Smooth muscle cell of the brain vasculature (primary cell): ENCODE data around the gene CLASRP.

Experiments
- DNase-seq: peaks from one replicate; pipeline ENCODE4 v3.0.0-alpha.2; 2012; ENCODE audit warnings: low read depth, low spot score

CLASRP gene

DNA sequence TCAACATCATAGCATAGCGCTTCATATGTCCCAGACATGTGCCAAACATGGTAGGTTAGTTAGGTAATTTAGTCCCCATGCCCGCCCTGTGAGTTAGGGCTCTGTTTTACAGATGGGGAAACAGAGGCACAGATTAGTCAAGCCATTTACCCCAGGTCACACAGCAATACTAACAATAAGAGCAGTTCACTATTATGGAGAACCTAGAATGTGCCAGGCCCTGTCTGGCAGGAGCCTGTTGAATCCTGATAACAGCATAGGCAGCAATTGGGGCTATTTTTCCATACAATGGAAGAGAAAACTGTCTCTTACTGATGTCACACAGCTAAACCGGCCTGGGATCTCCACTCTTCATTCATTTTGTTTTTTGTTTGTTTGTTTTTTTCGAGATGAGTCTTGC, 47.6 kb downstream of the CLASRP start:
- no peak for DNase-seq

DNA sequence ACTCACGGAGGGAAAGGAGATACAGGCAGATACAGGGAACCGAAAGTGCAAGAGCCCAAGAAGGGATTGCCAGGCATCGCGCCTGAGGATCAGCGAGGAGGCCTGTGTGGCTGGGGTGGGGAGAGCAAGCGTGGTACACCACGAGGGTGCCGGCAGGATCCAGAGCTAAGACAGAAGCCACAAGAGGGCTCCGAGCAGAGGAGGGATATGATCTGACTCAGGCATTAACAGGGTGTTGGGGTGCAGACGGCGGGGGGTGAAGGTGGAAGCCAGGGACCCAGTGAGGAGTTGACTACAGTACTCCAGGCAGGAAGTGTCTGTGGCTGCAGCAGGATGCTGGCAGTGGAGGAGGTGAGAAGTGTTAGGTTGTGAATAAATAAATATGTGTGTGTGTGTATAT, 48.7 kb downstream of the CLASRP start:
- DNase-seq, result no peak

DNA sequence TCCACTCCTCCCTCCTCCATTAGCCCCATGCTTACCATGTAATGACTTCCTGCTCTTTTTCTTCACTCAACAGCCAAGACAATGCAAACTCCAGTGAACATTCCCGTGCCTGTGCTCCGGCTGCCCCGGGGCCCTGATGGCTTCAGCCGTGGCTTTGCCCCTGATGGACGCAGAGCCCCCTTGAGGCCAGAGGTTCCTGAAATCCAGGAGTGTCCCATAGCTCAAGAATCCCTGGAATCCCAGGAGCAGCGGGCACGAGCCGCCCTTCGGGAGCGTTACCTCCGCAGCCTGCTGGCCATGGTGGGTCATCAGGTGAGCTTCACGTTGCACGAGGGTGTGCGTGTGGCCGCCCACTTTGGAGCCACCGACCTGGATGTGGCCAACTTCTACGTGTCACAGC, 51.2 kb downstream of the CLASRP start:
- no peak for DNase-seq

DNA sequence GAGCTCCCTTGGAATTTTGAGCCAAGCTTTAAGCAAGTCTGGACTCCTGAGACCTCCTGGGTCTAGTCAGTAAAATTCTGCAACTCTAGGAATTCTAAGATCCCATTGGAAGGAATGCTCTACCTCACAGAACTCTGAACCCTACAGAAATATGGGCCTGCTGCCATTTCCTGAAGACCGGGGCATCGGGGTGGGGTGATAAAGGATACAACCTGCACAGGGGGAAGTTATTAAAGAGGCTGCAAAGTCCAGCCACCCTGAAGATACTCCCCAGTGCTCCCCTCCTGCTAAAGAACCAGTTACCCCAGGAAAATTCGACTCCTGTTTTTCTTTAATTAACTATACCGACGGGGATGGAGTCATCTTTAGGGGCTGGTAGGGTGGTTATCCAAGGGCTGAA, 51.8 kb downstream of the CLASRP start:
- no peak for DNase-seq

DNA sequence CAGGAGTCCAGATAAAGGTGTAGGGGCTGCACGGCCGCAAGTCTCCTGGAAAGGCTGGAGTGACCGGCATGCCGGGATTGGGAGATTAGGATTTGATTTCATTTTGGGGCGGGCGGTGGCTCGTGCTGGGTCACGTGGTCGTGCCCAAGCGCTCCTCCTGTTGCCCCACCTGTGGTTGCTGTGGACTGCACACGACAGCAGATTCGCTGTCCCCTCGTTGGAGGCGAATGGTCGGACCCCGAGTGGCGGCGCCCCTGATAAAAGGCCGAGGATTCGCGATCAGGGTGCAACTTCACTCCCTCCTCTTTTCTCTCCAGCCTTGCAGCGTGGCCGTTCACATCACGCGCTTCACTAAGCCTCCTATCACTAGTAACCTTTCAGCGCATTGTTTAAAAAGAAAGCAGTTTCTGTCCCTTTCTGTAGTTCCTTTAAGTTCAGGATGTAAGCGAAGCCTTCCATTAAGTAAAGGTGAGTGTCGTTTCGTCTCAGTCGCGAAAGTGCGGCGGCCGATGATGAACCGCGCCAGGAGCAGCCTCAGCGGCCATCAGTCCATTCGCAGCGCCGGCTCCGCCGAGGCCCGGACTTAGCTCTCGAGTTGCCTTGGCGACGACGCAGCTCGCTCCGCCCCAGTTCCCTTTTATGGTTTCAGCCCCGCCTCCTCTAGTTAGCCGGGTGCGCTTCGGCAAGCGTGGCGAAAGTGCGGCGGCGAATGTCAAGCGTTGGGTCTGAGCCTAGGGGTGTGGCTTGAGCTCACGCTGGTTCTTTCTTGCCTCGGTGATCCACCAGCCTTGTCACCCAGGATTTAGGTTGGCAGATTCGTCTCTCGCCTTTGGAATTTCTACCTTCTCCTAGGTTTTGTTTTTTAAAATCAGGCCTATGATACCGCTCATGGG, 52.4 kb downstream of the CLASRP start:
- DNase-seq, result peak; percentile 99

DNA sequence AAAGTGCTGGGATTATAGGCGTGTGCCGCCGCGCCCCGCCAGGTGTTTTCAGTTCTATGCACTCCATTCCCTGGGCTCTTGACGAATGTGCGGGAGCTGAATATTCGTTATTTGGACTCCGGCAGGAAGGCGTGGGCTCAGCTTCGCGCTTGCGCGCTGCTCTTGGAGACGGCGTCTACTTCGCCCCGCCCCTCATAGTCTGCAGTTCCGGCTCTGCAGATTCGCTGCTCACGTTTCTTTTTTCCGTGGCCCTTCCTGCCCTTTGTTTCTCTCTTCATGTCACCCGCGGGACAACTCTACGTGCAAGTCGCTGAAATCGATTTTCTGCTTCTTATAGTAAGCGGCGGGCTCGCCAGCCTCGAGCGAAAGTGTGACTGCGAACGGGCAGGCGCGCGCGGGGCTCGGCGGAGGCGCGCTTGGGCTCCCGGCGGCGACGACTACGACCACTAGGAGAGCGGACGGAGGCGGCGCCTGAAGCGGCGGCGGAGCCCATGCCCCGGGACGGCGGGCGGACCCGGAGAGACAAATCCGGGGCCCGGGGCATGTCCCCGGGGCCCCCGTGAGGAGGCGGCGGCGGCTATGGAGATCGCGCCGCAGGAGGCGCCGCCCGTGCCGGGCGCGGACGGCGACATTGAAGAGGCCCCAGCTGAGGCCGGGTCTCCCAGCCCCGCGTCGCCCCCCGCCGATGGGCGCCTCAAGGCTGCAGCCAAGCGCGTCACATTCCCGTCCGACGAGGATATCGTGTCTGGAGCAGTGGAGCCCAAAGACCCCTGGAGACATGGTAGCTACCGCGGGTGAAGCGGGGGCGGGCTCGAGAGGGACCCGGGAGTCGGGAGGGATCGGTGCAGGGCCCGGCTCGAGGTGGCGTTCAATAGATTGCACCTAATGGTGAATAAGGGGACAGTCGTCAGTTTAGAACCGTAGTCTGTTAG, 54.2 kb downstream of the CLASRP start, which contains the start of gene PPP1R37:
Gene PPP1R37 (plus strand): TSS at position 433 of the 932 bp plus-strand sequence. CDS start 147 bp downstream, at position 580.
- peak; percentile 96 for DNase-seq

DNA sequence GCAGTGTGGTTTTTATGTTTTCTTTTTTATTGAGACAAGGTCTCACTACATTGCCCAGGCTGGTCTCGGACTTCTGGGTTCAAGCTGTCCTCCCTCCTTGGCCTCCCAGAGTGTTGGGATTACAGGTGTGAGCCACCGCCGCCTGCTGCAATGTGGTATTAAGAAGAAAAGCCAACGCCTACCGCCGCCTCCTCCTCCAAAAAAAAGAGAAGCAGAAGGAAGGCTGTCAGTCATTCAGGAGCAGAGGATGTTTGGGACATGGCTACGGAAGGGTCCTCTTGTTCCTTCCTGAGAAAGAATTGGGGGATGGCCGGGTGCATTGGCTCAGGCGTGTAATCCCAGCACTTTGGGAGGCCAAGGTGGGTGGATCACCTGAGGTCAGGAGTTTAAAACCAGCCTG, 55.3 kb downstream of the CLASRP start:
- DNase-seq, result no peak

DNA sequence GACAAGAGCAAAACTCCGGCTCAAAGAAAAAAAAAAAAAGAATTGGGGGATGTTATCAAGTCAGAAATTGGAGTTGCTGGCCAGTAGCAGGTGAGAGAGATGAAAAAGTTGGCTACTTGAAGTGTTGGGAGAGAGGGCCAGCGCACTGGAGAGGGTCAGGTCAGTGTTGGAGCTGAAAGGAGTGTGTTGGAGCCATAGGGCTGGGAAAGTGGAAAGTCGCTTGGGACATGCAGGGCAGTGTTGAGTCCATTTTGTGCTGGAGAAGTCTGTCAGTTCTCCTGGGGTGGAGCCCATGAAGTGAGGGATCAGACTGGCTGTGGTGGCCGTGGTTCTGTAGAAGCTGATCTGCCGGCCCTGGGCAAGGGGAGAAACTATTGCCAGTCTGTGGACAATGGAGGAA, 55.9 kb downstream of the CLASRP start:
- DNase-seq, result no peak

DNA sequence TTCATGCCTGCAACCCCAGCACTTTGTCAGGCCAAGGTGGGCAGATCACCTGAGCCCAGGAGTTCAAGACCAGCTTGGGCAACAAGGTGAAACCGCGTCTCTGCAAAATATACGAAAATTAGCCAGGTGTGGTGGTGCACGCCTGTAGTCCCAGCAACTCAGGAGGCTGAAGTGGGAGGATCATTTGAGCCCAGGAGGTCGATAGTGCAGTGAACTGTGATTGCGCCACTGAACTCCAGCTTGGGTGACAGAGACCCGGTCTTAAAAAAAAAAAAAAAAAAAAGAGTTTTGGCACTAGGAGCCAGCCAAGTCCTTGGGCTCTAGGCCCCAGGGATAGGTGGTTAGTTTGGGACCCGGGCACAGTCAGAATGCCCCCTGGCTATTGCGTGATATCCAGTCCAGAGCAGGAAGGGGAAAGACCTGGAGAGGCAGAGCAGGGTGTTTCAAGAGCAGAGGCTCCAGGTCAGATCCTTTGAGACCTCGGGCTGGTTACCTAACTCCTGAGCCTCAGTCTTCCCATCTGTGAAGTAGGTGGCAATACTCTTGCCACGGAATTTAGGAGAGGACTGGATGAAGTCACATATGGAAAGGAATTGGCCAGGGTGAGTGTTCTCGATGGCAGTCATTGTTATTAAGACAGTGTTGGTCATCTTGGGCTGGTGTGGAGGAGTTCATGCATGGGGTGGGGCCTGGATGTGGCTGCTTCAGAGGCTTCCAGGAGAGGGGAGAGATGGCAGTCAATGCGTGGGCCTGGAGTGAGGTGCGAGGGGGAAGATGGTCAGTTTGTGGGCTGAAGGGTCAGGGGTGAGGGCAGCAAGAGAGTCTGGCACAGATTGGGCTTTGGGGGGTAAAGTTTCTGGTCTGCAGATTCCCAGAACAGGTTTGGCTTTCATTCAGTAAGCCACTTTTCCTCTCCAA, 56.9 kb downstream of the CLASRP start:
- no peak for DNase-seq

DNA sequence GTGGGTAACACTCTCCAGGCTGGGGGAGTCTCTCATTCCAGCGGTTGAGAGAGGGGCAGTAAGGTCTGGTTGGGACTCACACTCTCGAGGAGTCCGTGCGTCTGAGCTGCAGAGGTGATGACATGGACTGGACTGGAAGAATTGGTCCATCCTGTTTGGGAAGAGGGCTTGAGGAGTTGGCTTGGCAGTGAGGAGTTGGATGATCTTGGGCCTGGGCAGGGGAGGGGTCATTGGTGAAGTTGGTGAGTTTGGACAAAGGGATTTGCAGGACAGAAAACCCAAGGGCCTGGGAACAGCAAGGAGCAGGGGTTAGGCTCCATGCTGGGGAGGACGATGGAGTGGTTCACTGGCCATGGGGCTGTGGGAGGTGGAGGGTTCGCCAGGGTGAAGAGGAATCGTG, 57.9 kb downstream of the CLASRP start:
- no peak for DNase-seq

DNA sequence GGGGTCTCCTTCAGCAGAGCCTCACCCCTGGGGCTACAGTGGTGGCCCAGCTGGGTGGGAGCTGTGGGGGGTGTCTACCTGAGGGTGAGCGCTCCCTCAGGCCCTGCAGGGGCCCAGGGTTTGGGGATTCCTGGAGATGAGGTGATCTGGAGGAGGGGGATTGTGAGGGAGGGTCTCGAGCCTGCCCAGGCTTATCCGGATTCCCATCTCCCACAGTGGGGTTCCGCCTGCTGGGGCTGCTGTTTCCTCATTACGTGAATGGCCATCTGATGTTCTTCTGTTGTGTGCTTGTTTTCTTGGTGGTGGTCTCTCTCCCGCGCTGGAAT, 58.6 kb downstream of the CLASRP start:
- no peak for DNase-seq

DNA sequence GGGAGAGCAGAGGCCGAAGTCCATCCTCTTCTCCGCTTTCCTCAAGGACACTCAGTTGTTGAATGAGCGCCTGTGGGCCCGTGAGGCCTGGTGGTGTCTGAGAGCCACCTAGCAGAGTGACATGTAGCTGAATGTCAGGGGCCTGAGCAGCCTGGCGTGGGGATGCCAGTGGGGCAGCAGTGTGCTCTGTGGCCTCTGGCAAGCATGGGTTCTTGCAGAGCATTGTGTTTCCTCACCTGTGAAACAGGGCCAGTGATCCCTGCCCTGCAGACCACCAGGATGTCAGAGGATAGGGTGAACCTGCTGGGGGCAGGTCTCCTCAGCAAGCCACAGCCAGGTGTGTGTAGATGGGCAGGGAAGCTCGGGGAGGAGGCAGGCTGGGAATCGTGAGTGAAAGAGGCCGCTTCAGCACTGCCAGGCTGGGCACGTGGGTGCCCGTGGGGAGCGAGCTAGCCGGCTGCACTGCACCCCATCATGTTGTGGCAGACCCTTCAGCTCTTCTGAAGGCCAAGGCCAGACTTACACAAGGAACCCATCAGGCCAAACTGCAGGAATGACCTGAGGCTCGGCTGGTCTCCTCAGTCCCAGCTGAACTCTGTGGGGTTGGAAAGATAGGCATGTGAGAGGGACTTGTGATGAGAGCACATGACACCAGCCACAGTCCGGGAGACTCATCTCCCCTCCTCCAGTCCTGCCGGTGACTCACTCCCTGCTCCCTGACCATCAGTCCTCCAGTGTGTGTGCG, 59.1 kb downstream of the CLASRP start:
- DNase-seq, result peak; percentile 72

DNA sequence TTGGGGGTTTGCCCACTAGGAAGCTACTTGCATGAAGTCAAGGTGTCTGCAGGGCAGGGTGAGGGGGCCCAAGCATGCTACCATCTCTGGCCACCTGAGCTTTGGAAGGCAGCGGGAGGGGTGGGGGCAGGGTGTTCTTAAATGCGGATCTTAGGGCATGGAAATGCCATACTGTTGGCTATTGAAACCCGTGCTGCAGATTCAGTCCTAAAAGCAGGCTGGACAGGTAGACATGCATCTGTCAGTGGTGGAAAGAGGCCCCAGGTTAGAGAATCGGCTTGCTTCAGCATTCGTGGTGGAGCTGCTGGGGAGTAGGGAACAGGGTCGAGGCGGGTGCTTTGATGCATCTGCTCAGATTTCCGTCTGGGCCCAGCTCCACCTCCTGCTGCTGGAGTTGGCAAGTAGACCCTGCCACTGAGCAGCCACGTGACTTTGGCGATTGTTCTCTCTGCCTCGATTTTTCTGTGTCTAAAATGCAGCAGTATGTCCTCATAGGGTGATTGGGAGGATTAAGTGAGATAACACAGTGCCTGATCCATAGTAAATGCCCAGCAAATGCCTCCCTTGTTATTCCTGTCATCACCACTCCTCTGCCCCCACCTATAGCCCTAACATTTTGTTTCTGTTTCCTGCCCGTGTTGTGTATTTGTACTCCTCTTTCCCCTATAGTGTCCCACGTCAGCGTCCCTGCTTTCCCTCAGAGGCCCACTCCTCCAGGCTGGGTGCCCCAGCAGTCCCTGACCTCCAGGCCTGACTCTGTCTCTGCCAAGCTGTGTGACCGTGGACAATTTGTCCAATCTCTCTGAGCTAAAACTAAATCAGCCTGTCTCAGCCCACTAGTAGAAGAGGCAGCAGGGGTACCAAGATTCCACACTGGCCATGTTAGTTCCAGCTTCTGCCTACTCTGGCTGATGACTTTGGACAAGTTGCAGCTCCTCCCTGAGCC, 59.9 kb downstream of the CLASRP start:
- no peak for DNase-seq

DNA sequence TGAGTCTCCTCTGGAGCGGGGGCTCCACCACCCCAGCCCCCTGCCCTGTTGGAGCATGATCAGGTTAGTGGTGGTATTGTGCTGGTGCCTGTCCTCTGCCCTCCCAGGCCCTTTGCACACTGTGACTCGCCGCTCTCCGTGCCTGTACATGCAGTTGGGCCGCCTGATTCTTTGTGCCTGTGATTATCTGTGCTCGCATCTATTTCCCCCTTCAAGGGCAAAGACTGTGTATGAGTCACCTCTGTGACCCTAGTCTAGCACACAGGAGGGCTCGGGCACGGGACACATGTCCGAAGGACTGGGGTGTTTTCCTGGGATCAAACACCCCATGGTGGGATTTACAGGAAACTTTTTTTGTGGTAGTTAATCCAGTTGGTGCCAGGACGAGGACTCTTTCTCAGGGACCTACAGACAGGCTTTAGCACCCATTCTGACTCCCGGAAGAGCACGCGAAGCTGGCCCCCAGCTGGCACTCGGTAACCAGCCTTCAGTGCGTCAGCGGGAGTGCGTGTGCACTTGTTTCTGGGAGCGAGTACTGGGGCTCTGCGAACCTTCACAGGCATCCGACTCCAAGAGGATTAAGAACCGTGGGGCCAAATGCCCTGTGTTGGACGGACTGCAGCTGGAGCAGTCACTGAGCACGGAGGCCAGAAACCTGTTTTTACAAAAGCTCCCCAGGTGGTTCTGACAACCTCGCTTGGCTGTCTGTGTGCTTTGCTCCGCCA, 60.8 kb downstream of the CLASRP start:
- no peak for DNase-seq

DNA sequence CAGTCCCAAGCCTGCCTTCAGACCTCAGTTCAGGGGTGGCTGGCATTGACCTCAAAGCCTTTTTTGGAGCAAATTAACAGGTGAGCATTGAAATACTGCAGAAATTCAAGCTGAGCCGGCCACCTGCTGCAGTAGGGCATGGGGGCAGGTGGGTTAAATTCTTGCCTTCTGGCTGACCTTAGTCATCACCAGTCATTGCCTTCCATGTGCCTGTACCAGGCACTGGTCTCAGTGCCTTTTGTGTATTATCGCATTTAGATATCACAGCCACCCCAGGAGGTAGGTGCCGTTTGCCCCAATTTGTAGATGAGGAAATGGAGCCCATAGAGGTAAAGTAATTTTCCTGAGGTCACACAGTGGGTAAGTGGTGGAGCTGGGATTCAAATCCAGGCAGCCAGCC, 61.4 kb downstream of the CLASRP start:
- DNase-seq, result no peak

DNA sequence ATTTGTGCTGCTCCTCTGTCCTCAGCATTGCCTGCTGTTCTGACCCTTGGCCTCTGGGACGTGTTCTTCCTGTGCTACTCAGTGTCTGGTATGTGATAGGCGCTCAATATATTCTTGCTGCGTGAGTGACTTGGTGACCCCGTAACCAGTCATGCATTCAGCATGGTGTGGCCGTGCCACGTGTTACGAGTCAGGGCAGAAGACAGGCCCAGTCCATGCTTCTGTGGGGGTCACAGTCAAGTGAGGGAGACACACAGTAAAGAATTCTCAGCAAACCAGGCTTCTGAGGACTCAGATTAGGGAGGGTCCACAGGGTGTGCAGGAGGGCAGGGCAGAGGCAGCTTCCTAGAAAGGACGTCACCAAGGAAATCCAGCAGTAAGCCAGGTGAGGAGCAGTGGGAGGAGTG, 62.0 kb downstream of the CLASRP start:
- DNase-seq, result no peak

DNA sequence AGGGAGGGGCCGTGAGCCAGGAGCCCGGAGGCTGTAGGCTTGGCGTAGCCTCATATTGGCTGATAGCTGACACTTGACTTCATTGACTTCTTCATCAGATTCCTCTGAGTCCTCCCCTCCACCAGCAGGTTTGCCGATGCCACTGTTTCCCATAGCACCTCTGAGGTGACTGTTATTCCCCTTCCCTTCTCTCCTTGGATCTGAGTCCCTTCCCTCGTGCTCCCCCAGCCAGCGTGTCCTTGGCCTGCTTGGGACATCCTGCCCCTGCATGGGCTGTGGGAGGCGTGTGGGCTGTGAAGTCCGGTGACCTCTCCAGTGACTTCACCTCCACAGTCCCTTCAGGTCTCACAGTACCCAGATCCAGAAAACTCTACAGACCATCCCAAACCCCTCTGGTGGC, 63.0 kb downstream of the CLASRP start:
- no peak for DNase-seq

DNA sequence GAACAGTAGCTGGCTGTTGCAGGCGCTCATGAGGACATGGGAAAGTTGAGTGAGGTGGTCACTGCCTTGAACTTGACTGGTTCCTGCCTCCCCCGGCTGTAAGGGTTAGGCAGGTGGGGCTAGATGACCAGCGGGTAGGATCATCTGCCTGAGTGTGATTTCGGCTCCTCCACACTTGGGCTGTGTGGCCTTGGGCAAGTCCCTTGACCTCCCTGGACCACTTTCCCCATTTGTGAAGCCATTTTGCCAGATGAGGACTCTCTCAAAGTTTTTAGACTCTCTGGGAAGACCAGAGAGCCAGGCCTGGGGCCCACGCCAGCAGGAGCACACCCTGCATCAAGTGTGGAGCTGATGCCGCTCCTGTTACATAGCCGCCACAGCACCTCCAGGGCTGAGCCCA, 63.6 kb downstream of the CLASRP start:
- no peak for DNase-seq

DNA sequence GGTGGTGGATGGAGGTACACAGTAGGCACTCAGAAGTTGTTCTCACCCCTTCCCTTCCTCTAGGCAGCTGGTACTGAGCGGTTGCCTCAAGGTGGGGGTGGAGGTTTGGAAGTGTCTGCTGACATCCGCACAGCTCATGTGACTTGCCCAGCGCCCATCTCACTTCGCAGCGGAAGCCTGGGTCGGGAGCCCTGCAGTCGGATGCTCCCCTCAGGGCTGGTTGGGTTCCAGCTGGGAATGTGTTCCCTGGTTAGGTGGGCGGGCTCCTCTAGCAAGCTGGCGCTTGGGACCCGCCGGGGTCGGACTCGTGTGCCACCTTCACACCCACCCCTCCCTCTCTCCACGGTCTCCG, 64.3 kb downstream of the CLASRP start:
- no peak for DNase-seq
